Muscle of leg (tissue), 11 donors: ENCODE measurements around the gene ARHGAP33. TPM values are rescaled to one million over a fixed set of nuclear protein-coding genes. Genes with fewer than 3 reads are reported as not detected.

Source experiments
- DNase-seq: peaks from one replicate; pipeline ENCODE4 v3.0.0; 2013
- H3K27ac ChIP-seq: one replicate; pipeline ENCODE4 v1.5.1; 2013; ENCODE audit warnings: mild to moderate bottlenecking, low read length, control low read depth
- H3K27me3 ChIP-seq: one replicate; pipeline ENCODE4 v1.6.1; 2013; ENCODE audit warnings: low read length; ENCODE audit not compliant: control insufficient read depth, insufficient read depth
- H3K36me3 ChIP-seq: one replicate; pipeline ENCODE4 v1.6.1; 2013; ENCODE audit warnings: low read length; ENCODE audit not compliant: control insufficient read depth, insufficient read depth
- H3K4me1 ChIP-seq: one replicate; pipeline ENCODE4 v1.6.1; 2013; ENCODE audit warnings: low read length; ENCODE audit not compliant: control insufficient read depth, insufficient read depth
- H3K4me3 ChIP-seq: one replicate; pipeline ENCODE4 v1.5.1; 2013; ENCODE audit warnings: low read length, control low read depth
- H3K9me3 ChIP-seq: replicated peaks from 2 replicates; pipeline ENCODE4 v1.6.1; 2013; ENCODE audit warnings: low read depth, low read length; ENCODE audit not compliant: control insufficient read depth
- WGBS: methylation state at CpG from one replicate; pipeline ENCODE4 v1.1.5; 2013; ENCODE audit warnings: missing lambda C conversion rate; ENCODE audit not compliant: insufficient coverage; 5-methylcytosine and 5-hydroxymethylcytosine counted together
- polyA plus RNA-seq, 8 donors: library from polyadenylated mRNA; unstranded; fragments of 120-200 nt; gene quantifications; one replicate each; pipeline versions ENCODE4 v1.2.1 to v1.2.3, GENCODE V29; 2013; ENCODE audit warnings: inconsistent platforms in 1 of 8, low replicate concordance in 1 of 8; ENCODE audit not compliant: insufficient read length in 8 of 8, insufficient read depth in 1 of 8
- total RNA-seq: library from RNA; stranded (reverse); fragments of 120-200 nt; gene quantifications from one replicate; pipeline ENCODE4 v1.2.4, GENCODE V29; 2013

Gene ARHGAP33
- total and polyA plus RNA-seq, 9 donors: 3.6 to 28.5 (median 18.6) TPM

DNA sequence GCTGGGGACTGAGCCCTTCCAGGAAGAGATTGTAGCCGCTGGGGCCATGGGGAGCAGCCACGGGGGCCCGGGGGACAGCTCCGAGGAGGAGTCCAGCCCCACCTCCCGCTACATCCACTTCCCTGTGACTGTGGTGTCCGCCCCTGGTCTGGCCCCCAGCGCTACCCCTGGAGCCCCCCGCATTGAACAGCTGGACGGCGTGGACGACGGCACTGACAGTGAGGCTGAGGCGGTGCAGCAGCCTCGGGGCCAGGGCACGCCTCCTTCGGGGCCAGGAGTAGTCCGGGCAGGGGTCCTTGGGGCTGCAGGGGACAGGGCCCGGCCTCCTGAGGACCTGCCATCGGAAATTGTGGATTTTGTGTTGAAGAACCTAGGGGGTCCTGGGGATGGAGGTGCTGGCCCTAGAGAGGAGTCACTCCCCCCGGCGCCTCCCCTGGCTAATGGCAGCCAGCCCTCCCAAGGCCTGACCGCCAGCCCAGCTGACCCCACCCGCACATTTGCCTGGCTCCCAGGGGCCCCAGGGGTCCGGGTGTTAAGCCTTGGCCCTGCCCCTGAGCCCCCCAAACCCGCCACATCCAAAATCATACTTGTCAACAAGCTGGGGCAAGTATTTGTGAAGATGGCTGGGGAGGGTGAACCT is 42.7 kb upstream of the ARHGAP33 start:
- no peaks in the 10 kb centered on the region for H3K27me3 ChIP-seq
- DNase-seq: no peak
- no peak overlapping the region for H3K27ac ChIP-seq
- no peaks in the 10 kb centered on the region for H3K4me1 ChIP-seq
- H3K36me3 ChIP-seq: peaks cover 92% of the 10 kb centered on the region
- no peaks in the 10 kb centered on the region for H3K9me3 ChIP-seq
- 79% methylated on average over 21 of the region's 25 CpGs for WGBS
- H3K4me3 ChIP-seq: no peak overlapping the region

GRCh38 chr19:35733180-35734125 is 41.9 kb upstream of the ARHGAP33 start:
- H3K36me3 ChIP-seq: peaks cover 92% of the 10 kb centered on the region
- H3K27me3 ChIP-seq: no peaks in the 10 kb centered on the region
- H3K4me1 ChIP-seq: no peaks in the 10 kb centered on the region
- no peak overlapping the region for H3K27ac ChIP-seq
- DNase-seq: no peak
- H3K9me3 ChIP-seq: no peaks in the 10 kb centered on the region
- no peak overlapping the region for H3K4me3 ChIP-seq
- WGBS: 89% methylated on average over 22 of the region's 35 CpGs

- Histone ChIP-seq H3K27ac (no peak overlapping the region), H3K4me3 (no peak overlapping the region), H3K27me3 (no peaks in the 10 kb centered on the region), H3K4me1 (no peaks in the 10 kb centered on the region), H3K36me3 (peaks cover 92% of the 10 kb centered on the region), H3K9me3 (no peaks in the 10 kb centered on the region)
- 90% methylated on average over 8 of the region's 8 CpGs for WGBS
- no peak for DNase-seq
These were observed 41.1 kb upstream of the ARHGAP33 start for GRCh38 chr19:35734273-35734672.

DNA sequence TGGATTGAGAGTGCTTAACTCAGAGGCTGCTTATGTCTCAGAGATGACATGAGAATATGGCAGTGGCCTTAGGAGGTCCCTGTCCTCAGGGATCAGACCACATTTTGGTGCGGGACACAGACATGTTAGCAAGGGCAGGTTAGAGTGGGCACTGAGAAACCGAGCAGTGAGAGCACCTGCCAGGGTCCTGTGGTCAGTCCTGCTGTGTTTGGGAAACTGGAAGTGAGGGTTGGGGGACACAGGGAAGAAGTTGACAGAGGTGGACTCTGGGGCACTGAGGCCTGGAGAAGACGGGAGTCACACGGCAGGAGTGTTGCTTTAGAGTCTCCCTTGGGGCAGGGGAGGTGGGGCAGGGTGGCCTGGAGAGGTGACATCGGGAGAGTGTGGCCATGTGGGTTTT is 40.5 kb upstream of the ARHGAP33 start:
- Histone ChIP-seq H3K27ac (no peak overlapping the region), H3K36me3 (peaks cover 87% of the 10 kb centered on the region), H3K4me1 (peaks cover 4% of the 10 kb centered on the region), H3K27me3 (no peaks in the 10 kb centered on the region), H3K9me3 (no peaks in the 10 kb centered on the region), H3K4me3 (no peak overlapping the region)
- WGBS: 91% methylated on average over 3 of the region's 5 CpGs
- no peak for DNase-seq

DNA sequence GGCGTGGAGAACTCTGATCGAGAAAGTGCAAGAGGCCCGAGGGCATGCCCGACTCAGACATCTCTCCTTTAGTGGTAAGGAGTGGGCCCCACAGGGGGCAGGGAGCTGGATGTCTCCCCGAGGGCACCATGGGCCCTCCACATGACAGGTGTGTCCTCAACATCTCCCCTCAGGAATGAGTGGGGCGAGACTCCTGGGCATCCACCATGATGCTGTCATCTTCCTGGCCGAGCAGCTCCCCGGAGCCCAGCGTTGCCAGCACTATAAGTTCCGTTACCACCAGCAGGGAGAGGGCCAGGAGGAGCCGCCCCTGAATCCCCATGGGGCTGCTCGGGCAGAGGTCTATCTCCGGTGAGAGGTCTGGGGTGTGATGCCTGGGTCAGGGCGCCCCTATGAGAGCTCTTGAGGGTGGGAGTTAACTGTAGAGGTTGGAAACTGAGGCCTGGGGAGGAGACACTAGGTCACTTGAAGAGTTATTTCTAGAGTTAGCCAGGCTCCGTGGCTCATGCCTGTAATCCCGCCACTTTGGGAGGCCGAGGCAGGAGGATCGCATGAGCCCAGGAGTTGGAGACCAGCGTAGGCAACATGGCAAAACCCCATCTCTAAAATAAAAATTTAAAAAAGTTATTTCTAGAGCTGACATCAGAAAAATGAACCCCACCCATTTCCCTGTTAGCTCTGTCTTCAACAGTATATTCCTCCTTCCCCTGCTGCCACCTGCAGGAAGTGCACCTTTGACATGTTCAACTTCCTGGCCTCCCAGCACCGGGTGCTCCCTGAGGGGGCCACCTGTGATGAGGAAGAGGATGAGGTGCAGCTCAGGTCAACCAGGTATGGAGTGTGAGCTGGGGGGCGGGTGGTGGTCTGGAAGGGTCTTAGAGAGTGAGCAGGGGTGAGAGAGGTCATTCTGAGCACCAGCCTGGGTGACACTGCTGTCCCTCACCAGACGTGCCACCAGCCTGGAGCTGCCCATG is 38.2 kb upstream of the ARHGAP33 start:
- H3K4me1 ChIP-seq: peaks cover 21% of the 10 kb centered on the region
- H3K4me3 ChIP-seq: no peak overlapping the region
- WGBS: 86% methylated on average over 17 of the region's 22 CpGs
- H3K27ac ChIP-seq: no peak overlapping the region
- no peaks in the 10 kb centered on the region for H3K9me3 ChIP-seq
- no peak for DNase-seq
- H3K36me3 ChIP-seq: peaks cover 66% of the 10 kb centered on the region
- no peaks in the 10 kb centered on the region for H3K27me3 ChIP-seq

- H3K27me3 ChIP-seq: no peaks in the 10 kb centered on the region
- no peaks in the 10 kb centered on the region for H3K9me3 ChIP-seq
- no peak overlapping the region for H3K4me3 ChIP-seq
- WGBS: 92% methylated on average over 26 of the region's 37 CpGs
- no peak for DNase-seq
- H3K27ac ChIP-seq: no peak overlapping the region
- H3K36me3 ChIP-seq: peaks cover 66% of the 10 kb centered on the region
- H3K4me1 ChIP-seq: peaks cover 23% of the 10 kb centered on the region
These were observed 37.1 kb upstream of the ARHGAP33 start for GRCh38 chr19:35738021-35738886.

DNA sequence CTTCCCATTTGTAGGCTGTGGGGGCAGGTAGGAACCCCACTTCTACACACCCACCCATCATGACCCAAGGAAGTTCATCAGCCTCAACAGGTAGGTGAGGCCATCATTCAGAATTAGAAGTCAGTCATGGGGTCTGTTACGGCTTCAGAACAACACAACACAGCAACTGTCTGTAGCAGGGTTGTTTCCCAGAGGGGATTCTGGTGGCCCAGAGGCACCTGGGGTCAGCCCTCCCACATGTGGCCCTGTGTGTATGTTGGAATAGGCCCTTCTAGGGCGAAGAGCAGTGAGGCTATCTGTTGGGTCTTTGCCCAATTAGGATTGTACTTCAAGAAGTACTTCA is 36.5 kb upstream of the ARHGAP33 start:
- Histone ChIP-seq H3K27ac (no peak overlapping the region), H3K4me3 (no peak overlapping the region), H3K9me3 (no peaks in the 10 kb centered on the region), H3K4me1 (peaks cover 26% of the 10 kb centered on the region), H3K27me3 (no peaks in the 10 kb centered on the region), H3K36me3 (peaks cover 64% of the 10 kb centered on the region)
- no peak for DNase-seq
- WGBS: 50% methylated on average over 1 of the region's 2 CpGs

- peak overlapping the region; percentile 69 for H3K4me3 ChIP-seq
- H3K4me1 ChIP-seq: peaks cover 31% of the 10 kb centered on the region
- H3K27ac ChIP-seq: no peak overlapping the region
- DNase-seq: no peak
- H3K27me3 ChIP-seq: no peaks in the 10 kb centered on the region
- no peaks in the 10 kb centered on the region for H3K9me3 ChIP-seq
- 68% methylated on average over 18 of the region's 29 CpGs for WGBS
- H3K36me3 ChIP-seq: peaks cover 59% of the 10 kb centered on the region
These were observed 35.9 kb upstream of the ARHGAP33 start for GRCh38 chr19:35739275-35740107.

GRCh38 chr19:35740108-35740422 is 35.3 kb upstream of the ARHGAP33 start:
- WGBS: 3% methylated on average over 13 of the region's 16 CpGs
- H3K27me3 ChIP-seq: no peaks in the 10 kb centered on the region
- H3K27ac ChIP-seq: peak overlapping the region; percentile 73
- H3K4me1 ChIP-seq: peaks cover 33% of the 10 kb centered on the region
- no peak for DNase-seq
- peak overlapping the region; percentile 69 for H3K4me3 ChIP-seq
- H3K36me3 ChIP-seq: peaks cover 53% of the 10 kb centered on the region
- H3K9me3 ChIP-seq: no peaks in the 10 kb centered on the region
